ENCODE data around the gene PLXNA2. TPM values are rescaled to one million over a fixed set of nuclear protein-coding genes. Genes with fewer than 3 reads are reported as not detected.
A peak's percentile ranks its signal among the peaks of the same experiment; 100 is the strongest.

The PLXNA2 gene
- total and polyA plus RNA-seq, 2 of the 13 experiments (the other 11 are each of a cell fraction or from before 2014, with no cell fraction given) = 1.1 to 2.1 TPM

- TF ChIP-seq ZNF142 (CRISPR knock-in tag; IDR thresholded peaks at IDR 0.05) = 0 out of 2 replicates have a peak, but pooled peaks have one; percentile 36
- no peak for TF ChIP-seq MEIS1 (CRISPR knock-in tag; IDR thresholded peaks at IDR 0.05; ENCODE audit: borderline replicate concordance)
- TF ChIP-seq ZNF253 (CRISPR knock-in tag; IDR thresholded peaks at IDR 0.05; ENCODE audit: borderline replicate concordance) = no peak
- peak; percentile 50; the same call in 1 of the 2 replicates for TF ChIP-seq HNF1A (IDR thresholded peaks at IDR 0.05; ENCODE audit: low read depth)
- peak; percentile 53; the same call in 1 of the 2 replicates for TF ChIP-seq HNF1A (CRISPR knock-in tag; IDR thresholded peaks at IDR 0.05; ENCODE audit: borderline replicate concordance)
- TF ChIP-seq RXRB (CRISPR knock-in tag; IDR thresholded peaks at IDR 0.05; ENCODE audit: borderline replicate concordance) = peak; percentile 70; the same call in 1 of the 2 replicates
- peak; percentile 64 for TF ChIP-seq GFI1 (CRISPR knock-in tag; IDR thresholded peaks at IDR 0.05; ENCODE audit: borderline replicate concordance)
- TF ChIP-seq ERF (CRISPR knock-in tag; IDR thresholded peaks at IDR 0.05) = peak; percentile 57; the same call in 1 of the 2 replicates
- TF ChIP-seq ZNF543 (CRISPR knock-in tag; IDR thresholded peaks at IDR 0.05) = no peak
- TF ChIP-seq ATF1 (CRISPR knock-in tag; IDR thresholded peaks at IDR 0.05) = peak; percentile 45; the same call in 1 of the 2 replicates
- peak; percentile 61 for TF ChIP-seq ZNF292 (CRISPR knock-in tag; IDR thresholded peaks at IDR 0.05; ENCODE audit: borderline replicate concordance, low read depth)
- peak; percentile 67; the same call in 1 of the 2 replicates for TF ChIP-seq RERE (CRISPR knock-in tag; IDR thresholded peaks at IDR 0.05; ENCODE audit: low read depth)
Measured at GRCh38 chr1:208171616-208172422, 72.4 kb downstream of the PLXNA2 start (continued).

Data from HepG2 (cell line).